T-cell (primary cell): Measurements from ENCODE around the gene NTHL1. TPM values are rescaled to one million over a fixed set of nuclear protein-coding genes. Genes with fewer than 3 reads are reported as not detected.

Experiments
- ATAC-seq, 4 experiments: fragments of 200-7000 bp in 3 of 4; fragments of 150-1000 bp in 1 of 4; cut with Tn5 transposase; replicated peaks in 1 of 4; 1 replicate in 3 of 4; 2 replicates in 1 of 4; pipeline ENCODE4 v1.10.0; 2021; ENCODE audit warnings: moderate library complexity in 3 of 4, mild to moderate bottlenecking in 2 of 4, moderate number of reproducible peaks in 1 of 4
- CTCF ChIA-PET, 2 donors: fragments of 300-600 bp; sonication (Branson Sonifier 250); formaldehyde crosslinking; loops; one replicate each; lab custom pipeline; 2022; ENCODE audit warnings: antibody characterized with exemption in 2 of 2; lab: Charles Lee
- POLR2A ChIA-PET, 2 donors: fragments of 300-600 bp; sonication (Branson Sonifier 250); formaldehyde crosslinking; loops; one replicate each; lab custom pipeline; 2022; ENCODE audit warnings: antibody characterized with exemption in 2 of 2; lab: Charles Lee
- DNase-seq, 35 experiments: peaks; one replicate each; pipeline versions ENCODE4 v3.0.0 to v3.0.0-alpha.2; 2013 to 2023
- H3K27ac ChIP-seq: one replicate; pipeline ENCODE4 v1.5.1; 2013; ENCODE audit warnings: low read length
- H3K27me3 ChIP-seq, 2 experiments: replicated peaks in 1 of 2; 1 replicate in 1 of 2; 2 replicates in 1 of 2; pipeline versions ENCODE4 v1.6.1 to v1.7.0; 2013; ENCODE audit warnings: low read length in 1 of 2, mixed read lengths in 1 of 2; ENCODE audit not compliant: control insufficient read depth in 2 of 2, insufficient read depth in 2 of 2; ENCODE audit errors: extremely low read depth in 1 of 2
- H3K36me3 ChIP-seq, 2 donors: 1 replicate in 1 of 2; 2 replicates in 1 of 2; pipeline versions ENCODE4 v1.6.1 to v1.7.0; 2013; ENCODE audit warnings: low read length in 1 of 2; ENCODE audit not compliant: control insufficient read depth in 2 of 2, insufficient read depth in 1 of 2; ENCODE audit errors: extremely low read depth in 1 of 2
- H3K4me1 ChIP-seq, 2 experiments: 1 replicate in 1 of 2; 2 replicates in 1 of 2; pipeline versions ENCODE4 v1.6.1 to v1.7.0; 2013; ENCODE audit warnings: low read length in 2 of 2, mixed read lengths in 1 of 2; ENCODE audit not compliant: insufficient read depth in 2 of 2, control insufficient read depth in 1 of 2; ENCODE audit errors: extremely low read depth in 1 of 2
- H3K4me3 ChIP-seq, 2 donors: 1 replicate in 1 of 2; 2 replicates in 1 of 2; pipeline versions ENCODE4 v1.5.1 to v1.7.0; 2013; ENCODE audit warnings: mild to moderate bottlenecking in 2 of 2, low read length in 1 of 2, moderate library complexity in 1 of 2; ENCODE audit not compliant: control insufficient read depth in 1 of 2; ENCODE audit errors: extremely low read depth in 1 of 2
- H3K9me3 ChIP-seq: 2 replicates; pipeline ENCODE4 v1.7.0; 2013
- H3K27ac Mint-ChIP-seq, 2 donors: one replicate each; pipeline ENCODE4 v1.8.0; 2020 to 2021; ENCODE audit warnings: mild to moderate bottlenecking in 2 of 2, mixed read lengths in 2 of 2
- H3K27me3 Mint-ChIP-seq, 2 donors: one replicate each; pipeline ENCODE4 v1.8.0; 2021 to 2022; ENCODE audit warnings: mixed read lengths in 2 of 2
- H3K36me3 Mint-ChIP-seq: one replicate; pipeline ENCODE4 v1.8.0; 2021; ENCODE audit warnings: mixed read lengths
- H3K4me1 Mint-ChIP-seq, 3 donors: one replicate each; pipeline ENCODE4 v1.8.0; 2020 to 2022; ENCODE audit warnings: mixed read lengths in 3 of 3, mild to moderate bottlenecking in 1 of 3
- H3K4me3 Mint-ChIP-seq, 3 donors: one replicate each; pipeline ENCODE4 v1.8.0; 2020 to 2022; ENCODE audit warnings: mild to moderate bottlenecking in 3 of 3, mixed read lengths in 3 of 3, moderate library complexity in 3 of 3
- H3K9me3 Mint-ChIP-seq, 3 donors: one replicate each; pipeline ENCODE4 v1.8.0; 2020 to 2022; ENCODE audit warnings: mixed read lengths in 3 of 3
- WGBS: methylation state at CpG from one replicate; pipeline ENCODE4 v1.1.5; 2013; ENCODE audit warnings: missing lambda C conversion rate; ENCODE audit not compliant: insufficient coverage; 5-methylcytosine and 5-hydroxymethylcytosine counted together
- total RNA-seq, 35 experiments: library from RNA in 6 of 35; stranded (reverse) in 6 of 35; fragments of 120-200 nt in 1 of 35; gene quantifications; one replicate each; pipeline versions ENCODE4 v1.2.1 to v1.2.4 and lab custom pipeline; 2013 to 2026

The NTHL1 gene
- total RNA-seq, 5 donors from 2014 or later (not counting 1 experiment from before 2014, with no cell fraction given): 5.8 to 24.1 (median 18.3) TPM

DNA sequence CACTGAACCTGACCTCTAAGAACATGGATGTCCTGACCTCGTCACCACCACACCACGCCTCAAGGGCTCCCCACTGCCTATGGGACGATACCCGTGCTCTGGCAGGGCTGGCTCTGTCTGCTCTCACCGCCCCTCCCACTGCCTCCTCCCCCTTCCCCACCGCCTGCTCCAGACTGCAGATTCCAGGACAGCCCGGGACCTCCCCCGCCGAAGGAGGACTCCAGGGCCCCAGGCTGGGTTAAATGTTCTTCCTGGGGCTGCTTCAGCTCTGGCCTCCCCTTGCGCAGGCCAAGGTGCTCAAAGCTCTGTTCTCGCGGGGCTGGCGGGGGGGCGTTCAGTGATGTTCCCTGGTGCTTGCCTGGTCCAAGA lies 24.9 kb downstream of the NTHL1 start:
- Histone ChIP-seq H3K36me3 (no peaks in the 10 kb centered on the region), H3K4me1 (peaks cover 2 to 46% of the 10 kb centered on the region in 2 experiments), H3K9me3 (no peaks in the 10 kb centered on the region), H3K27me3 (peaks cover 0 to 69% of the 10 kb centered on the region in 2 experiments), H3K27ac (no peak overlapping the region), H3K4me3 (peak overlapping the region; percentile 27 to 35)
- Mint-ChIP-seq H3K4me3 (peak overlapping the region; percentile 46 to 71 (median 55)), H3K27ac (no peak overlapping the region), H3K36me3 (no peaks in the 10 kb centered on the region), H3K27me3 (peaks cover 11 to 34% of the 10 kb centered on the region in 2 donors), H3K9me3 (no peaks in the 10 kb centered on the region), H3K4me1 (peaks cover 13 to 29% (median 16%) of the 10 kb centered on the region in 3 donors)
- DNase-seq: no peak
- CTCF ChIA-PET: interaction anchor here (0.6 to 1.5 kb wide), 9 partner anchors 19 to 1915 kb away, joined by 3 to 9 read pairs (median 4); partner anchors contain the start of genes NTHL1 (in 1 of the 2), PKD1 (in 1 of the 2), TRAF7 (in 1 of the 2) and TSC2 (in 1 of the 2)
- POLR2A ChIA-PET: interaction anchor here in 1 of 2 donors (0.9 kb wide), 1 partner anchor 133 kb away, joined by 4 read pairs; the partner anchor contains the start of gene TRAF7
- WGBS: 7% methylated on average over 13 of the region's 14 CpGs
- peak; percentile 9 to 23 (median 9) for ATAC-seq

- H3K36me3 ChIP-seq: no peaks in the 10 kb centered on the region
- Mint-ChIP-seq H3K27me3 (peaks cover 11 to 34% of the 10 kb centered on the region in 2 donors), H3K27ac (no peak overlapping the region), H3K4me3 (peak overlapping the region in 1 of 3 donors; percentile 56), H3K4me1 (peaks cover 9 to 20% (median 13%) of the 10 kb centered on the region in 3 donors), H3K36me3 (no peaks in the 10 kb centered on the region), H3K9me3 (no peaks in the 10 kb centered on the region)
- H3K4me3 ChIP-seq: peak overlapping the region in 1 of 2 donors; percentile 26
- DNase-seq (no peak), ATAC-seq (no peak)
- POLR2A ChIA-PET: no interaction called here
- H3K9me3 ChIP-seq: no peaks in the 10 kb centered on the region
- peaks cover 0 to 59% of the 10 kb centered on the region in 2 experiments for H3K27me3 ChIP-seq
- CTCF ChIA-PET: interaction anchor here in 1 of 2 donors (0.6 to 1.3 kb wide), 2 partner anchors 135 to 807 kb away, joined by 3 read pairs; partner anchors contain the start of gene TRAF7
- no peak overlapping the region for H3K27ac ChIP-seq
- peaks cover 2 to 29% of the 10 kb centered on the region in 2 experiments for H3K4me1 ChIP-seq
- 5% methylated on average over 96 of the region's 96 CpGs for WGBS
Measured at GRCh38 chr16:2019921-2020831, 27.5 kb downstream of the NTHL1 start.

GRCh38 chr16:2019518-2019920 lies 28.1 kb downstream of the NTHL1 start, which contains the start of gene NPW:
NPW (plus strand) TSS chr16:2019785.
- no peaks in the 10 kb centered on the region for H3K9me3 ChIP-seq
- ChIA-PET CTCF (no interaction called here), POLR2A (no interaction called here)
- Mint-ChIP-seq H3K27me3 (peaks cover 11 to 34% of the 10 kb centered on the region in 2 donors), H3K4me1 (peaks cover 9 to 20% (median 13%) of the 10 kb centered on the region in 3 donors), H3K36me3 (no peaks in the 10 kb centered on the region), H3K9me3 (no peaks in the 10 kb centered on the region), H3K4me3 (peak within 1 kb of the TSS in 1 of 3 donors; percentile 56), H3K27ac (no peak within 1 kb of the TSS)
- no peaks in the 10 kb centered on the region for H3K36me3 ChIP-seq
- no peak within 1 kb of the TSS for H3K27ac ChIP-seq
- WGBS: 4% methylated on average over 29 of the region's 33 CpGs
- H3K27me3 ChIP-seq: peaks cover 0 to 55% of the 10 kb centered on the region in 2 experiments
- DNase-seq: peak in 4 of 35 experiments; percentile 18 to 29 (median 25)
- peaks cover 2 to 29% of the 10 kb centered on the region in 2 experiments for H3K4me1 ChIP-seq
- no peak for ATAC-seq
- peak within 1 kb of the TSS in 1 of 2 donors; percentile 26 for H3K4me3 ChIP-seq

DNA sequence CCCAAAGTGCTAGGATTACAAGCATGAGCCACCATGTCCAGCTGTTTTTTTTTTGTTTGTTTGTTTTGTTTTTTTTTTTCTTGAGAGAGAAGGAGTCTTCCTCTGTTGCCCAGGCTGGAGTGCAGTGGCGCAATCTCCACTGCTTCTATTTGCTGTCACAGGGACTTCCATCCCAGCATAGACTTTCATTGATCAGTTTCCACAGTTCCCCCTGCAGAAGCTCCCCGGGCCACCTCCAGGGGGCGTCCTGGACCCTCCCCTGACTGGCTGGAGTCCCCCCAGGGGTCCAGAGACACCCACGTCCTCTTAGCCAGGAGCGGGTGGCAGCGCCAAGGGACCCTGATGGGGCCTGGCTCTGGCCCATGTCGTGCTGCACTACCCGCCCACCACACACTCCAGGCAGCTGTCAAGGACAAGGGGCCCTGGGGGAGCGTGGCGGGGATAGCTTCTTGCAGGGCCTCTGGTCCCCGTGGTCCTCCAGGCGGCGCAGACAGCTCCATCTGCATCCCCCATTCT lies 31.2 kb downstream of the NTHL1 start:
- no peak overlapping the region for H3K4me3 Mint-ChIP-seq
- POLR2A ChIA-PET: interaction anchor here in 1 of 2 donors (0.6 kb wide), 1 partner anchor 983 kb away, joined by 6 read pairs; no protein-coding TSS in a partner anchor
- ATAC-seq (peak in 1 of 4 experiments; percentile 24), DNase-seq (peak in 1 of 35 experiments; percentile 42)
- H3K9me3 ChIP-seq: no peaks in the 10 kb centered on the region
- no peak overlapping the region for H3K27ac Mint-ChIP-seq
- H3K4me1 ChIP-seq: peaks cover 0 to 9% of the 10 kb centered on the region in 2 experiments
- H3K27me3 Mint-ChIP-seq: peaks cover 4 to 20% of the 10 kb centered on the region in 2 donors
- no peak overlapping the region for H3K4me3 ChIP-seq
- H3K36me3 ChIP-seq: no peaks in the 10 kb centered on the region
- no peaks in the 10 kb centered on the region for H3K36me3 Mint-ChIP-seq
- WGBS: 48% methylated on average over 12 of the region's 13 CpGs
- H3K27me3 ChIP-seq: peaks cover 0 to 41% of the 10 kb centered on the region in 2 experiments
- no peak overlapping the region for H3K27ac ChIP-seq
- CTCF ChIA-PET: no interaction called here
- H3K4me1 Mint-ChIP-seq: peaks cover 0 to 7% (median 2%) of the 10 kb centered on the region in 3 donors
- H3K9me3 Mint-ChIP-seq: no peaks in the 10 kb centered on the region

DNA sequence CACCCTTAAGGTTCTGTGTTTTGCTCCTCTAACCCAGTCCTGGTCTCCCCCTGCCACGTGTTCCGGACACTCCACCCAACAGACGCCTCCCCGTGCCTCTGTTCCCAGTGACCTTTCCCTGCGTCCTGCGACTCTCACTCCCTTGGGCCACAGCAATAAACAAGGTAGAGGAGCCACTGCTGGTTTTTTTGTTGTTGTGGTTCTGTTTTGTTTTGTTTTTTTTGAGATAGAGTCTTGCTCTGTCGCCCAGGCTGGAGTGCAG lies 31.8 kb downstream of the NTHL1 start:
- no peaks in the 10 kb centered on the region for H3K9me3 Mint-ChIP-seq
- no peak overlapping the region for H3K27ac Mint-ChIP-seq
- ChIA-PET POLR2A (interaction anchor here in 1 of 2 donors (0.6 kb wide), 1 partner anchor 983 kb away, joined by 6 read pairs; no protein-coding TSS in a partner anchor), CTCF (no interaction called here)
- peaks cover 3 to 15% of the 10 kb centered on the region in 2 donors for H3K27me3 Mint-ChIP-seq
- no peak for ATAC-seq
- DNase-seq: no peak
- no peaks in the 10 kb centered on the region for H3K36me3 ChIP-seq
- no peak overlapping the region for H3K27ac ChIP-seq
- peaks cover 0 to 35% of the 10 kb centered on the region in 2 experiments for H3K27me3 ChIP-seq
- no peak overlapping the region for H3K4me3 ChIP-seq
- WGBS: no CpG with 5 or more reads among the region's 7 CpGs
- H3K4me1 Mint-ChIP-seq: peaks cover 0 to 7% (median 2%) of the 10 kb centered on the region in 3 donors
- H3K4me1 ChIP-seq: peaks cover 0 to 9% of the 10 kb centered on the region in 2 experiments
- no peaks in the 10 kb centered on the region for H3K36me3 Mint-ChIP-seq
- H3K4me3 Mint-ChIP-seq: no peak overlapping the region
- H3K9me3 ChIP-seq: no peaks in the 10 kb centered on the region
